GM10847 (cell line): ENCODE data around the gene GHRH.

Source experiments
- POLR2A ChIP-seq: IDR thresholded peaks from 2 replicates; pipeline ENCODE4 v1.6.1; 2011; ENCODE audit not compliant: insufficient read length; ENCODE audit errors: extremely low read depth

Gene GHRH

GRCh38 chr20:37276494-37277252, 15.1 kb upstream of the GHRH start:
- peak; percentile 16 for TF ChIP-seq POLR2A

- TF ChIP-seq POLR2A = no peak
Observed at GRCh38 chr20:37274851-37275524, 13.4 kb upstream of the GHRH start.

DNA sequence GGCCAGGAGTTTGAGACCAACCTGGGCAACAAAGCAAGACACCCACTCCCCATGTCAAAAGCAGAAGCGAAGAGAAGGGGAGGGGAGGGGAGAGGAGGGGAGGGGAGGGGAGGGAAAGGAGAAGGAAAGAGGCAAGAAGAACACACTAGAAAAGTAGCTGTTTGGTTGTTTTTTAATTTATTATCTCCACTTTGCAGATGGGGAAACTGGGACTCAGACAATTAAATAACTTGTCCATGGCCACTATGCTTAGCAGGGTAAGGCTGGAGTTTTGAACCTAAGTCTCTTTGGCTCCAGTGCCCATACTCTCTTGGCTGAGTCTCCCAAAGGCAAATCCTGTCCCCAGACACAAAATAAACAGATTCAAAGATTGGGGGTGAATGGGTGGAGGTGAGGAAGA, 12.4 kb upstream of the GHRH start:
- TF ChIP-seq POLR2A = no peak

DNA sequence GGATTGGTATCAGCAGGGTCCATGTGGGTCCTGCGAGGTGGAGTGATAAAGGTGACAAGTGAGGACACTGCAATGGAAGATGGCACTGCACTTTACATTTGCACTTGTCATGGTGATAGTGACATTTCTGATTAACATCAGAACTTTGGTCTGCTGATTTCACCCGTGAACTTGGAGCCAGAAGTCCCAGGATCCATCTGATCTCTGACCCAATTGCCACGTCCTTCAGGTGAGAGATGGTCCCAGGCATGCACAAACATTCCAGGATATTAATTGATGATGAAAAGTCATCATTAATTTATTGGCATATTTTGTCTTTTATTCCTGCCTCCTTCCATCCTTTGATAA, 9.8 kb upstream of the GHRH start:
- no peak for TF ChIP-seq POLR2A

DNA sequence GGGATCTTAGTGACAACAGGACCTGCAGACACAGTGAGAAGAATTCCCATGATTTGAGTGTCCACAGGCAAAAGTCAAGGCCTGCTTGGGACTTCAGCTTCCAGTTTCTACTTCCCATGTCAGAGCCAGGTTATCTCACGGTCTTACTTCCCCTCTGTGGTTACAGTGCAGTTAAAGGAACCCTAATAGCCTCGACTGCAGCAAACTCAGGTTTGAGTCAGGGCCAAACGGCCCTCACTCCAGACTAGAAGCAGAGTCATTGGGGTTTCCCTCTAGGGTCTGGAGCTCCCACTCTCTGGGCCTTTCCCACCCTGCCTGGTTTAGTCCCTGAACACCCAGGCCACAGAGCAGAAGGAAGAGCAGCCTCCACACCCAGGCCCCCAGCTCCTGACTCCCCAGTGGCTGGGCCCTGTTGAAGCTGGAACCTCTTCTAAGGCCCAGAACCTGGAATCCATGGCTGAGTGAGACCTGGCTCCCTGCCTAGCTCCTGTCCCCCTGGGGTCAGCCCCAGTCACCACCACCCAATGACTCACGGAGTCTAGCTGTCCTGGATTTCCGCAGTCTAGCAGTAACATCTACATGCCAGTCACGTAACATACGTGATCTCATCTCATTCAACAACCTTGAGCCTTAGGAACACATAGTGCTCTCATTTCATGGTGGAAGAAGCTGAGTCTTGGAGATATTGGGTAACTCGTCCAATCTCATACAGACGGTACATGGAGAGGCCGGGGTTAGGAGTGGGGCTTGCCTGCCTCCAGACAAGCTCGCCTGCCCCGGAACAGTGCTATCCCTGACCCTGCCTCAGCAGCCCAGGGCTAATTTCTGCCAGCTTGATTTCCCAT, 9.2 kb upstream of the GHRH start:
- no peak for TF ChIP-seq POLR2A

GRCh38 chr20:37267667-37268313, 6.2 kb upstream of the GHRH start:
- TF ChIP-seq POLR2A = no peak

DNA sequence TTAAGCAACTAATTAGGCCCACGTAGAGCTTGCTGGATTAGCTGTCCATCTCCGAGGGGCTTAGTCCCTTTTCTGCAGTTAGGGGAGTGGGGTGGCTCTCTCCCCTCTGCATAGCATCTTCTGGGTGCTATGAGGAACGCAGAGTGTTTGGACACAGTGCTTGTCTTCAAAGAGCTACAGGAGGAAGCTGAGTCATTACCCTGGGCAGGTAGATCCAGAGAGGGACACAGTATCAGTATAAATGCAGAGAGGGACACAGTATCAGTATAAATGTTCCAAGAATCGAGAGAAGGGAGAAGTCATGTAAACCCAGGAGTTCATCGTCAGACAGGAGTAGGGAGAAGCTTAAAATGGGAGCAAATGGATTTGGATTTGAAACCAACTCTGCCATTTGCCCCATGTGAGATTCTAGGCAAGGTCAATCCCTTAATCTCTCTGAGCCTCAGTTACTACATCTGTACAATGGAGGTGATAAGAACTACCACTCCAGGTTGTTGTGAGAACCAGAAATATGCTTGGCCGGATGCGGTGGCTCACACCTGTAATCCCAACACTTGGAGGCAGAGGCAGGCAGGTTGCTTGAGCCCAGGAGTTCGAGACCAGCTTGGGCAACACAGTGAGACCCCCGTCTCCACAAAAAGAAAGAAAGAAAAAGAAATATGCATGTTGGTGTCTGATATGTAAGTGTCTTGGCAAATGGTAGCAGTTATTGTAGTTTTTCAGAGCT, 5.5 kb upstream of the GHRH start:
- no peak for TF ChIP-seq POLR2A

GRCh38 chr20:37265152-37265551, 3.5 kb upstream of the GHRH start:
- TF ChIP-seq POLR2A = no peak

- no peak for TF ChIP-seq POLR2A
Observed at GRCh38 chr20:37263686-37264085, 2.1 kb upstream of the GHRH start.

GRCh38 chr20:37262505-37262904, 891 bp upstream of the GHRH start:
- no peak for TF ChIP-seq POLR2A

DNA sequence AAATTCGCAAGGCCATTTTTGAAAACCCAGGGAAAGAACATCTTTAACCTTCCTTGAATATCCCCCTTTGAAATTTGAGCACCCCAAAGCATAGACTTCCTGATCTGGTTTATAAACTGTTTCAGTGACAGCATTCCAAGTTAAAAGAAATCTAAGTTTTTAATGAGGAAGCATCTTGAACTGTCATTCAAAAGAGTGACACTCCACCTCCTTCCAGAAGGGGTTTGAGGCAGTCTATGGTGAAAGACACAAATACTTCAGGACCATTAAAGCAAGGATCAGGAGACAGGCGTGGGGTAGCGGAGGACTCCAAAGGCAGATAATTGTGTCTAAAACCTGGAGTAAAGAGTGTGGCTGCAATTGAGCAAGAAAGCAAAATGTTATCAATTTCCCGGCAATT, 691 bp downstream of the GHRH start:
- TF ChIP-seq POLR2A = no peak

DNA sequence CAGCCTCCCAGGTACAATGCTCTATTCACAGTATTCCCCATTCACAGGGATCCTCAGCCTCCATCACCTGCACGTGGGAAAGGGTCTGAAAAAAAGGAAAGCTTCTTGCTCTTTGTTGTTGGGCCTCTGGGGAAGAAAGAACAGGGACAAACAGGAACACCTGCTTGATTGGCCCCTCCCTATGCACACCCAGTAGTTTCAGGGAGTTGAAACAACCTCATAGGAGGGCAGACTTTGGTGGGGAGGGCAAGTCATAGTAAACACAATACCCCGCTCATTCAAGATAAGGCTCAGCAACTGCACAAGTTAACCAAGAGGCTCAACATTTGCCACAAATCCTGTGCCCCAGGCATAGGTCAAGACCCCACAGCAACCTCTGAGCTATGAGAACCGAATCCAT, 1.7 kb downstream of the GHRH start:
- no peak for TF ChIP-seq POLR2A

DNA sequence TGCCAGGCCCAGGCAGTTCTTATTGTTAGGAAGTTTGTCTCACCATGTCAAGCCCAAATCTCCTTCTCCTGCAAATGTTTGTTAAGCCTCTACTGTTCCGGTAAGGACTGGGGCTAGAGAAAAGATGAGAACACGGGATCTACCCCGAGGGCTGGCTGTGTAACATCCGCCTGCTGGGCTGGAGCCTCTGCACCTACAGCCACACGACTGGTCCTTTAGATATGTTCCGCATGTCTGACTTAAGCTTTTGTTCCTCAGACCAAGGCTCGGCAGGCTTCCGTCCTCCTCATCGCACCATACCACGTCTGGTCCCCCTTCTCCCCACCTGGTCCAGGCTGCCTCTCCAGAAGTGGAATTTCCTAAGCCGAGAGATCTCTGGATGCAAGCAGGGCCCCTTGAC, 2.6 kb downstream of the GHRH start:
- TF ChIP-seq POLR2A = no peak

GRCh38 chr20:37257988-37258387, 3.6 kb downstream of the GHRH start:
- no peak for TF ChIP-seq POLR2A

DNA sequence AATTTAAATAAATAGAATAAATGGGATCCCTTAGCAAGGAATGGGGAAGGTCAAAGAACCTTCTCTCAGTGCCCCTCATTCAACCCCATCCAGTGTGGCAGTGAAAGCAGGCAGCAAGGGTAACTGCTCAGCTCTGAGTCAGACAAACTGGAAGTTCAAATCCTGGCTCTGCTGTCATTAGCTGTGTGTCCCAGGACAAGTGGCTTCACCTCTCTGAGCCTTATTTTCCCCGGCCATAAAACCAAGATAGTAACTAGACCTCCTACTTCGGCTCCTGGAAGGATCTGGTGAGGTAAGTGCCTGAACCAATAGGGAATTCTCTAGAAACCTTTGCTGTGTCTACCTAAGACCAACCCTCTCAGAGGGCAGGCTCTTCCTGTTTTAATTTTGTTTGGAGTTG, 4.1 kb downstream of the GHRH start:
- no peak for TF ChIP-seq POLR2A
